Activated T-cell treated with anti-CD3 and anti-CD28 coated beads, Interleukin-2, amount 50 U/mL, for 24 hours (primary cell): ENCODE measurements around the gene HCN4.
"Not testable (repeated sequence)": the region's sequence is repeated elsewhere in the genome, so short reads cannot be mapped to it uniquely, and the experiment has no call there.

ENCODE experiments used
- DNase-seq: peaks from one replicate; pipeline ENCODE4 v3.0.0-alpha.2; 2020
- H3K27ac Mint-ChIP-seq: 2 replicates; pipeline ENCODE4 v1.8.0; 2020; ENCODE audit warnings: mild to moderate bottlenecking, mixed read lengths
- H3K27me3 Mint-ChIP-seq: 2 replicates; pipeline ENCODE4 v1.8.0; 2020; ENCODE audit warnings: mixed read lengths
- H3K36me3 Mint-ChIP-seq: 2 replicates; pipeline ENCODE4 v1.8.0; 2020; ENCODE audit warnings: low read depth, mixed read lengths
- H3K4me1 Mint-ChIP-seq: 2 replicates; pipeline ENCODE4 v1.8.0; 2020; ENCODE audit warnings: low read depth, mixed read lengths
- H3K4me3 Mint-ChIP-seq: 2 replicates; pipeline ENCODE4 v1.8.0; 2020; ENCODE audit warnings: mild to moderate bottlenecking, moderate library complexity, mixed read lengths
- H3K9me3 Mint-ChIP-seq: 2 replicates; pipeline ENCODE4 v1.8.0; 2020; ENCODE audit warnings: mixed read lengths

Gene HCN4

DNA sequence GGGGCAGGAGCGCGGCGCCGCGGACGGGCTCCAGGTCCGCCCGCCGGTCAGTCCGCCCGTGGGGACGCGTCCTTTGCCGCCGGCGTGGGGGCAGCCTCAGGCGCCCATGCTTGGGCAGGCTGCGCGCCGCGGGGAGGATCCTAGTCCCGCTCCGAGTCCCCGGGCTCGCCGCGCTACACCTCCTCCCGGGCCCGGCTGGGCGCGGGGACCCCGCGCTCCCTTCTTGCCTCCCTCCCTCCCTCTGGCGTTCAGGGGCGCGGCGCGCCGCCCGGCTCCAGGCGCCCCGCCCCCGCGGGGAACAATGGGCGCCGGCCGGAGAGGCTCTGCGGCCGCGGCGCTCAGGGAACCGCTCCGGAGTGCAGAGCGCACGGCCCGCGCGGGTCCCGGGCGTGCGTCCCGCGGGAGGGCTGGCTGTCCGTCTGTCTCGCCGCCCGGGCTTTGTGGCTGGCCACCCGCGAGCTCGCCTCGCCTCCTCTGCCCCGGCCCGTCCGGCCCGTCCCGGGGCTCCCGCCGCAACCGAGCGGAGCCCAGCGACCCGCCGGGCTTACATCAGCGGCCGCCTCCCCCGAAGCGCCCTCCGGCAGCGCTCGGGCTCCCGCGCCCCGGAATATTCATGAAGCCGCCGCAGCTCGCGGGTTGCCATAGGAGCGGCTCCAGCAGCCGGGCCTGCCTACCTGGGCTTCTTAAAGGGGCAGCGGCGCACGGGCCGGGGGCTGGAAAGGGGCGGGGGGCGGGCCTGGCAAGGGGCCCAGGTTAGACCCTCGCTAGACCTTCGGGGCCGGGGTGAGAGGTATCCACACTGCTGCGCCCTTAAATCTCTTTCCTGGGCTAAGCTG lies at the start of gene HCN4:
Gene HCN4 (minus strand): TSS at position 658 of the 836 bp plus-strand sequence. CDS start 688 bp downstream, outside the sequence.
- Mint-ChIP-seq H3K27me3 (peaks cover 80% of the 10 kb centered on the region), H3K4me3 (no peak within 1 kb of the TSS), H3K36me3 (no peaks in the 10 kb centered on the region), H3K27ac (no peak within 1 kb of the TSS), H3K4me1 (no peaks in the 10 kb centered on the region), H3K9me3 (no peaks in the 10 kb centered on the region)
- DNase-seq = no peak

DNA sequence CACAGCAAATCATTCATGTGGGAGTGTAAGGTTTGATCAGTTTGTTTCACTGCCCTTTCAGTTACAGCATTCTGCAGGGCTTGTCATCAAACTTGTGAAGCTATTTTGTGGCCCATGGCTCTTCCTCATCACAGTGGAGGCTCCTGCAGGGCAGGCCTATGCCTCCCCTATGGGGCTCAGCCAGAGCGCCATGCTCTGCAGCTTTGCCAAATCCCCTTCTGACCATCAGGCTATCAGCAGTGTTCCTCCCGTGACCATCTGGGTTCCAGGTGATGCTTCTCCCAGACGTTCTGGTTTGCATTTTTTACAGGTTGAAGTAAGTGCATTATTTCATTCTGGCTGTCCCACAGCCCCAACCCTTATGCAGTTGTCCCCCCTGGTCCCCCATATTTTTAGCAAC lies 46.1 kb upstream of the HCN4 start:
- H3K4me1 Mint-ChIP-seq = no peaks in the 10 kb centered on the region
- H3K9me3 Mint-ChIP-seq = no peaks in the 10 kb centered on the region
- no peak overlapping the region for H3K4me3 Mint-ChIP-seq
- H3K27ac Mint-ChIP-seq = no peak overlapping the region
- DNase-seq = no peak
- H3K27me3 Mint-ChIP-seq = peaks cover 18% of the 10 kb centered on the region
- H3K36me3 Mint-ChIP-seq = no peaks in the 10 kb centered on the region

DNA sequence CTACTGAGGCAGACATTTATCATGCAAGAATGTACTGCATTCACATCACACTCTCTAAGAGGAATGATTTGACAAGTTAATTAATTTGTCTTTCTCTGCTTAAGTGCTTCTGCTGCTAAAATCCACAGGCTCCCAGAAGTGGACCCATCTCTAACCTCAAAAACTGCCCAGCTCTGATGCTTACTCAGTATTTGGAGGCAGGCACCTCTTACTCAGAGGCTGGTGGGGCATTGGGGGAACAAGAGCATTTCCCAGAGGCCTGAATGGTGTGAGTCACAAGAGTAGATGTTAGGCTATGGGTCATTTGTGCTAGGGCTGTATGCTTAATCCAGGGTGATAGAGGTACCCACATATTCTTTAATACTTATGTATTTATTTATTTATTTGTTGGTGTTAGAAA lies 34.4 kb upstream of the HCN4 start:
- H3K4me1 Mint-ChIP-seq = no peaks in the 10 kb centered on the region
- H3K4me3 Mint-ChIP-seq = no peak overlapping the region
- peaks cover 2% of the 10 kb centered on the region for H3K27me3 Mint-ChIP-seq
- no peak for DNase-seq
- no peaks in the 10 kb centered on the region for H3K36me3 Mint-ChIP-seq
- H3K27ac Mint-ChIP-seq = no peak overlapping the region
- H3K9me3 Mint-ChIP-seq = no peaks in the 10 kb centered on the region

DNA sequence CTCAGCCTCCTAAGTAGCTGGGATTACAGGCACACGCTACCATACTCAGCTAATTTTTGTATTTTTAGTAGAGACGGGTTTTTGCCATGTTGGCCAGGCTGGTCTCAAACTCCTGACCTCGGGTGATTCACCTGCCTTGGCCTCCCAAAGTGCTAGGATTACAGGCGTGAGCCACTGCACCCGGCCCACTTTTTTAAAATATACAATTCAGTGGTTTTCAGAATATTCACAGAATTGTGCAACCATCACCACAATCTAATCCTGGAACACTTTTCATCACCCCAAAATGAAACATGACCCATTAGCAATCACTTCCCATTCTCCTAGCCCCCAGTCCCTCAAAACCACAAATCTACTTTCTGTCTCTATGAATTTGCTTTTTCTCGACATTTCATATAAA lies 31.5 kb upstream of the HCN4 start:
- H3K4me3 Mint-ChIP-seq, DNase-seq, H3K9me3 Mint-ChIP-seq, H3K36me3 Mint-ChIP-seq, H3K27ac Mint-ChIP-seq, H3K4me1 Mint-ChIP-seq: not testable (repeated sequence)
- H3K27me3 Mint-ChIP-seq = peaks cover 11% of the 10 kb centered on the region

DNA sequence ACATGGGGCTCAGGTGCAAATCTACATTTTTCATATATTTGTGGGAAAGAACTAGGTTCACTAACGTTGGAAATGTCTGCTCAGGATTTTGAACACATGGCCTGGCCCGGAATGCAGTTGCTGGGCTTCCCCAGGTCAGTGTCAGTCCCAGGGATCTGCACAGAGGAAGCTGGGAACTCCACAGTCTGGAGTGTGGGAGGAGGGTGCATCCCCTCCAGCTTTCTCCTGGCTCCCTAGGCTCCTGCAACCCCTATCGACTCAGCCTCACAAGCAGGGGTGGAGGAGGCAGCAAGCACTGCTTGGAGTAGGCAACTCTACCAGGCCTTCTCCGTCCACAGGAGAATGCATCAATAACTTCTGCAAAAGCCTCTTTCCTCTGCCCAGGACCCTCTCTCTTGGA lies 30.1 kb upstream of the HCN4 start:
- Mint-ChIP-seq H3K9me3 (no peaks in the 10 kb centered on the region), H3K27me3 (peaks cover 11% of the 10 kb centered on the region), H3K4me1 (no peaks in the 10 kb centered on the region), H3K4me3 (no peak overlapping the region), H3K27ac (no peak overlapping the region), H3K36me3 (no peaks in the 10 kb centered on the region)
- no peak for DNase-seq

DNA sequence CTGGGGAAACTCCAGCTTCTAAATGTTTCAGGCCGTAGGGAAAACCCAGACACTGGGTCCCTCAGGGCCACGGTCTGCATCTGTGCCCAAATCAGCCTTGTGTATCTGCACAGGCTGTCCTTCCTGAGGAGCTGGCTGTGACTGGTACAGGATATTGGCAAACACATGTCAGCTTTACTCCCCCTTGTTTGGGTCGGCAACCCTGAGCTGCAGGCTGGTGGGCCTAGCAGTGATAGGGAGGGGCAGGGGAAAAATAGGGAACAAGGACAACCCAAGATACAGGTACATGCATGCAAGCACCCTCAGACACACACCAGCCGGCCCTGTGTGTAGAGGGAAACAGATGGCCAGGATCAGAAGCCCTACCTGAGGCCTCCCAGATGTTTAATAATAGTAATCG lies 28.7 kb upstream of the HCN4 start:
- H3K4me3 Mint-ChIP-seq = no peak overlapping the region
- peaks cover 12% of the 10 kb centered on the region for H3K27me3 Mint-ChIP-seq
- DNase-seq = no peak
- H3K27ac Mint-ChIP-seq = no peak overlapping the region
- no peaks in the 10 kb centered on the region for H3K36me3 Mint-ChIP-seq
- H3K9me3 Mint-ChIP-seq = no peaks in the 10 kb centered on the region
- no peaks in the 10 kb centered on the region for H3K4me1 Mint-ChIP-seq

DNA sequence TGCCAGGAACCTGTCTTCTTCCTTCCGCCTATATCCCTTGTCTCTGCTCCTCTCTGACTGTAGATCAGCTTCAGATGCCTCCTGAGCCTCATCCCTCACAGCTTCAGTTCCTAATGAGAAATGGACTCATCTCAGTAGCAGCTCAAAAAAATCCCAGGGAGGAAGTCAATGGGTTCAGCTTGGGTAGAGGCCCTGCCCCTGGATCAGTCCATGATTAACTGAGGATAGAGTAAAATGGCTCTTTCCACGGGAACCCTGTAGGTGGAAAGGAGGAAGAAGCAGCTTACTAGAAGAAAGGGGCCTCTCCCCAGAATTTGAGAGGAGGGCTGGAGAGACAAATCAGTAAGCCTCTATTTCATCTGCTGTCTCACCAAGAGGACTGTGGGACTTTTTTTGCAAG lies 26.9 kb upstream of the HCN4 start:
- peaks cover 21% of the 10 kb centered on the region for H3K27me3 Mint-ChIP-seq
- no peak overlapping the region for H3K4me3 Mint-ChIP-seq
- no peak for DNase-seq
- no peaks in the 10 kb centered on the region for H3K36me3 Mint-ChIP-seq
- no peak overlapping the region for H3K27ac Mint-ChIP-seq
- no peaks in the 10 kb centered on the region for H3K4me1 Mint-ChIP-seq
- H3K9me3 Mint-ChIP-seq = no peaks in the 10 kb centered on the region

DNA sequence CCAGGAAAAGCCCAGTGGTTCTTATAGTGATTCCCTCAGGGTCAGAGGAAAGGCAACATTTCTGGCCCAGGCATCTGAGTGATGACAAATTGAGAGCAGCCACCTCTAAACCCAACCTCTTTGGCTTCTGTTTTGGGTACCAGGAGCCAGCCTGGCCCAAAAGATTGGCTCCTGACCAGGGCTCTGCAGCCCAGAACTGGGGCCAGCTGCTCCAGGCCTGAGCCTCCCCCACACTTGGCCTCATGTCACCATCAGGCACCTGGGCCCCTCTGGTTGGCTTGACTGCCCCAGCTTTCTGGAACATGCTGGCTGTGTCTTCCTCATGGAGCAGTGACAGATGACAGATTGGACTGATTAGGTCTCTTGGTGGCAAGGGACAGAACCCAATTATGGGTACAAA lies 26.0 kb upstream of the HCN4 start:
- Mint-ChIP-seq H3K36me3 (no peaks in the 10 kb centered on the region), H3K4me3 (no peak overlapping the region), H3K9me3 (no peaks in the 10 kb centered on the region), H3K27me3 (peaks cover 21% of the 10 kb centered on the region), H3K27ac (no peak overlapping the region), H3K4me1 (no peaks in the 10 kb centered on the region)
- DNase-seq = no peak

DNA sequence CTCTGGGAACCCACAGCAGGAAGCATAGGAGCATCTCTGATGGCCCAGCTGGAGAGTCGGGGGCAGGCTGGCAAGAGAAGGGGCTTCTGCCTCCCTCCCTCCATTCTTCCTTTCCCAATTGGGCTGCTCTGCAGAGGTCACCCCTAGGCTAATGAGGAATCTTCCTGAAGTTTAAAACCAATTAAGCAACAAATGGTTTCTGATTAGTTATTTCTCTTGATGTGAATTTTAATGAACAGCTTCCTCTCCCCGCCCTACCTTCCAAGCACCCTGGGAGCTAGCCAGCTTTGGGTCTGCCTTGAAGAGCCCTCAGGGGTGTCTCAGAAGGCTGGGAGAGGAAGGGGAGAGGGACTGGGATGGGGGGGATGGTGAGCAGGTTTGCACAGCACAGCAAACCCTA lies 24.6 kb upstream of the HCN4 start:
- H3K36me3 Mint-ChIP-seq = no peaks in the 10 kb centered on the region
- DNase-seq = no peak
- no peak overlapping the region for H3K4me3 Mint-ChIP-seq
- peaks cover 21% of the 10 kb centered on the region for H3K27me3 Mint-ChIP-seq
- H3K4me1 Mint-ChIP-seq = no peaks in the 10 kb centered on the region
- no peak overlapping the region for H3K27ac Mint-ChIP-seq
- H3K9me3 Mint-ChIP-seq = no peaks in the 10 kb centered on the region

DNA sequence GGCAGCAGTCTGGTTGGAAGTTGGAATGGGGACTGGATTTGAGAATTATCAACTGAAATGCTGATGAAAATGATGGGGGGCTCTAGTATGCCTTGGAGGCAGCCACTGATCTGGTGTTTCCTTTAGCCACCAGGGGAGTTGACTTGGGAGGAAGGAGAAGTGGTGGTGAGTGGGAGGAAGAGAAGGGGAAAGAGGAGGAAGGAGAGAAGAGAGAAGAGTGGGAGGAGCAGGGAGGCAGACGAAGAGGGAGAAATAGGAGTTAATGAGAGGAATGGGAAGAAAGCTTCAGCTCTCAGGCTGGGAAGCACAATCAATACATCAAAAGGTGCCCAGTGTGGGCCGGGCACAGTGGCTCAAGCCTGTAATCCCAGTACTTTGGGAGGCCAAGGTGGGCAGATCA lies 23.3 kb upstream of the HCN4 start:
- peaks cover 16% of the 10 kb centered on the region for H3K27me3 Mint-ChIP-seq
- H3K4me1 Mint-ChIP-seq = no peaks in the 10 kb centered on the region

DNA sequence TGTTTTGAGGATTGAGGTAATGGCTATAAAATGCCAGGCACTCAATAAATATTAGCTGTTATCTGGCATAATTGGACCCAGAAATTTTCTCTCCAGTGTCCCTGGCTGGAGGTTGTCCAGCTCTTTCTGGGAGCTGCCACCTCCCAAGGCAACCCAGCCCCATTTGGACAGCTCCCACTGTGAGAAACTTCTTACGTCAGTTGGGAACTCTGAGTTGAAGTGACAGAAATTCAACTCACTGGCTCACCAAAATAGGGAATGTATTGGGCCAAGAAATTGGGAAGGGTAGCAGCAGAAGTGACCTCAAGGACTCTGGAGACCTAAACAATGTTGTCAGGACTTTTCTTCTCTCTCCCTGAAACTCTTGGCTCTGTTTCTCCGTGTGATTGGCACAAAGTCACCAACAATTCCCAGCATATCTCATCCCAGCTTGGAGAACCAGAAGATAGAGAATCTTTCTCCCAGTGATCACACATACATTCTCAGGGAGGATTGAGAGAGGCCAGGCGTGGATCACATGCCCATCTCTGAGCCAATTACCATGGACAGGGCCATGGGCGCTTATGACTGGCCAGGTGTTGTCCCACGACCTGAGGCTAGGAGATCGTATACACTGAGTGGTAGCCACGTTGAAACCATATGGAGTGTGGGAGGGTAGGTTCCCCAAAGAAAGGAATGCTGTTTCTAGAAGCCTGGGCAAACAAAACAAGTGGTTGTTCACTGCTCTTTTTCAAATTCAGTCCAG lies 22.5 kb upstream of the HCN4 start:
- Mint-ChIP-seq H3K9me3 (no peaks in the 10 kb centered on the region), H3K27me3 (peaks cover 13% of the 10 kb centered on the region), H3K36me3 (no peaks in the 10 kb centered on the region), H3K4me3 (no peak overlapping the region), H3K4me1 (no peaks in the 10 kb centered on the region), H3K27ac (no peak overlapping the region)
- DNase-seq = no peak

More for the DNA sequence above, 23.3 kb upstream of the HCN4 start:
- H3K9me3 Mint-ChIP-seq = no peaks in the 10 kb centered on the region
- no peak overlapping the region for H3K4me3 Mint-ChIP-seq
- no peaks in the 10 kb centered on the region for H3K36me3 Mint-ChIP-seq
- H3K27ac Mint-ChIP-seq = no peak overlapping the region
- no peak for DNase-seq

DNA sequence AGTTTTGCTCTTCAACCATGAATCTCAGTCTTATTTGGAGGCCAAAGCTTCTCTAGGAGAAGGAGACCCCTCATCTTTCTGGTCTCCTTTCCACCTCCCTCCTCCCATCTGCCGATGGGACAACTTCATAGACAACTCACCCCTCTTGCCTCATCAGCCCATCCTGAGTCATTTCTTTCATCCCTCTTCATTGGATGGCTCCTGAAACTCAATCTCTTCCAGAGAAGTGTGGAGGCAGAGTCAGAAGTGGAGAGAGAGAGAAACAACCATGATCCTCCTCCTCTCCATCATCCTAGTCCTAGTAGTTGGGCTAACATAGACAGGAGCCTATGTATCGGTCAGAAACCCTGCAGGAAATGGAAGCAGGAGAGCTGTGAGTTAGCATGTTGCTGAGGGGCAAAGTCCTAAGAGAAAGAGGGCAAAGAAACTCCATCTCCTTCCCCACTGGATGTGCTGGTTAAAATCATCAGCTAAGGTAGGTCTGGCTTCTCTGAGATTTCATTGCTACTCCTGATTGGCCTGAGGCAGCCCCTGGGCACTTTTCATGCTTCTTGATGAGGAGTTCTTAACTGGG lies 21.3 kb upstream of the HCN4 start:
- Mint-ChIP-seq H3K27me3 (peaks cover 22% of the 10 kb centered on the region), H3K4me1 (no peaks in the 10 kb centered on the region), H3K27ac (no peak overlapping the region), H3K36me3 (no peaks in the 10 kb centered on the region), H3K4me3 (no peak overlapping the region), H3K9me3 (no peaks in the 10 kb centered on the region)
- no peak for DNase-seq

DNA sequence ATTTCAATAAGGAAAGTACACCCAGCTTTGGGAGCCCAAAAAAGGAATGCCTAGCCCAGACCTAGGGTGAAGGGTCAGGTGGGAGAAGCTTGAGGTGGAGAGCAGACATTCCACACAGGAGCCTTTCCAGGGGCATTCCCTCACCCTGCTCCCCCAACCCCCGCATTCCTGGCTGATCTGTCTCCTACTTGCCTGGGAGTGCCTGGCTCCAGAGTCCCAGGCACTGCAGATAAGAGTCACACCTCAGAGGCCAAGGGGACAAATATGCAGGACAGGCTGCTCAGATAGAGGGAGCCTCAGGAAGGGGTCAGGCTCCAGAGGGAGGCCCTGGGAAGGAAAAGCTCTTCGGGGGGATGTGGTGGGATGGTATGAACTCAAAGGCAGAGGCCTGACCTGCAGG lies 20.8 kb upstream of the HCN4 start:
- H3K9me3 Mint-ChIP-seq = no peaks in the 10 kb centered on the region
- no peak overlapping the region for H3K4me3 Mint-ChIP-seq
- DNase-seq = no peak
- no peak overlapping the region for H3K27ac Mint-ChIP-seq
- no peaks in the 10 kb centered on the region for H3K4me1 Mint-ChIP-seq
- peaks cover 23% of the 10 kb centered on the region for H3K27me3 Mint-ChIP-seq
- H3K36me3 Mint-ChIP-seq = no peaks in the 10 kb centered on the region

DNA sequence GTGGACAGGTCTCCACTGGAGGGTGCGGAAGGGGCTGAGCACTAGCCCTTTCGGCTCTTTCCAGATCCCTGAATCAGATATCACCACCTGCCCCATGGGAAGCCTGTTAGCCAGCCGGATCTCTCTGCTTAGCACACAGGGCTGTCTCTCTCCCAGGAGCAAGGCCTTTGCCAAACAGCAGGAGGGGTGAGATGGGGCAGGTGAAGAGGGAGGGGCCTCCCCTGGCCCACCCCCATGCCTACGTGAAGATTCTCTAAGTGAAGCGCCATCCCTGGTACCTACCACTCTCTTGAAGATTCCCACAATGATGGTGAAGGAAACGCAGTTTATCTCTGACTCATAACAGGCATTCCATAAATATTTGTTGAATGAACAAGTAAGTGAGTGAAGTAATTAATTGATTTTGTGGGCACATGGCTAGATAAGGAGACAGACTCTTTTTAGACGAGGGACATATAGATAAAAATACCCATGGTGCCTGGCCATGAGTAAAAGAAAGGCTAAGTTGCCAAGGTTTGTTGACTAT lies 19.6 kb upstream of the HCN4 start:
- Mint-ChIP-seq H3K27ac (no peak overlapping the region), H3K4me3 (no peak overlapping the region), H3K27me3 (peaks cover 25% of the 10 kb centered on the region), H3K36me3 (no peaks in the 10 kb centered on the region), H3K9me3 (no peaks in the 10 kb centered on the region), H3K4me1 (no peaks in the 10 kb centered on the region)
- no peak for DNase-seq
